ENCODE measurements around the gene IRF5.

The IRF5 gene

GRCh38 chr7:128921866-128922440 is 15.8 kb upstream of the IRF5 start:
- DNase-seq = no peak

GRCh38 chr7:128922496-128923410 is 15.0 kb upstream of the IRF5 start:
- DNase-seq = no peak

- DNase-seq = no peak
These were observed 14.3 kb upstream of the IRF5 start for GRCh38 chr7:128923411-128923800.

GRCh38 chr7:128924707-128925588 is 12.8 kb upstream of the IRF5 start:
- no peak for DNase-seq

GRCh38 chr7:128928159-128928813 is 9.4 kb upstream of the IRF5 start:
- DNase-seq = no peak

- no peak for DNase-seq
These were observed 8.6 kb upstream of the IRF5 start for GRCh38 chr7:128928882-128929788.

GRCh38 chr7:128931190-128931798 is 6.4 kb upstream of the IRF5 start:
- no peak for DNase-seq

- DNase-seq = no peak
These were observed 5.5 kb upstream of the IRF5 start for GRCh38 chr7:128931965-128932861.

- DNase-seq = no peak
These were observed 4.9 kb upstream of the IRF5 start for GRCh38 chr7:128932862-128933179.

GRCh38 chr7:128933180-128933891 is 4.4 kb upstream of the IRF5 start:
- DNase-seq = no peak

- DNase-seq = no peak
These were observed 3.1 kb upstream of the IRF5 start for GRCh38 chr7:128934361-128935341.

GRCh38 chr7:128935342-128935730 is 2.4 kb upstream of the IRF5 start:
- DNase-seq = no peak

GRCh38 chr7:128936798-128937197 is 929 bp upstream of the IRF5 start:
- no peak for DNase-seq

- DNase-seq = no peak
These were observed 468 bp upstream of the IRF5 start for GRCh38 chr7:128937271-128937646.

GRCh38 chr7:128938544-128939074 is 882 bp downstream of the IRF5 start:
- DNase-seq = no peak

GRCh38 chr7:128939075-128939860 is 1.5 kb downstream of the IRF5 start:
- no peak for DNase-seq

GRCh38 chr7:128939861-128940410 is 2.2 kb downstream of the IRF5 start:
- no peak for DNase-seq
